Transverse colon (tissue), 4 donors: ENCODE measurements around the gene CENPA. TPM values are rescaled to one million over a fixed set of nuclear protein-coding genes. Genes with fewer than 3 reads are reported as not detected.

ENCODE experiments used
- DNase-seq: peaks from one replicate; pipeline ENCODE4 v3.0.0-alpha.2; 2019
- H3K27ac ChIP-seq, 4 donors: fragments of 200-600 bp; sonication (generic); 2 replicates each; pipeline ENCODE4 v1.5.1; 2016 to 2018; ENCODE audit warnings: inconsistent platforms in 4 of 4
- H3K27me3 ChIP-seq: fragments of 200-600 bp; sonication (generic); 2 replicates; pipeline ENCODE4 v1.5.1; 2017; ENCODE audit warnings: inconsistent platforms
- H3K36me3 ChIP-seq, 4 donors: fragments of 200-600 bp; sonication (generic); 2 replicates each; pipeline ENCODE4 v1.5.1; 2017 to 2019; ENCODE audit warnings: inconsistent platforms in 4 of 4
- H3K4me1 ChIP-seq, 4 donors: fragments of 200-600 bp; sonication (generic); 2 replicates each; pipeline ENCODE4 v1.5.1; 2017 to 2020; ENCODE audit warnings: inconsistent platforms in 4 of 4
- H3K4me3 ChIP-seq, 4 donors: fragments of 200-600 bp; sonication (generic); 1 replicate in 1 of 4; 2 replicates in 3 of 4; pipeline versions ENCODE4 v1.5.1 to v1.6.1; 2017 to 2019; ENCODE audit warnings: inconsistent platforms in 4 of 4
- H3K9me3 ChIP-seq, 2 donors: fragments of 200-600 bp; sonication (generic); 2 replicates each; pipeline ENCODE4 v1.5.1; 2017 to 2019; ENCODE audit warnings: inconsistent platforms in 2 of 2
- CTCF ChIP-seq, 5 experiments: fragments of 200-600 bp in 3 of 5; fragments of 450-650 bp in 2 of 5; sonication (generic) in 3 of 5; IDR thresholded peaks; 1 replicate in 2 of 5; 2 replicates in 3 of 5; pipeline ENCODE4 v1.5.1; 2016 to 2017; ENCODE audit warnings: antibody characterized with exemption in 5 of 5, inconsistent platforms in 3 of 5, mild to moderate bottlenecking in 2 of 5, moderate library complexity in 1 of 5
- EP300 ChIP-seq: sonication (generic); formaldehyde crosslinking; IDR thresholded peaks from one replicate; pipeline ENCODE4 v1.6.1; 2017; ENCODE audit warnings: antibody characterized with exemption, low read depth
- POLR2A ChIP-seq: fragments of 450-650 bp; IDR thresholded peaks from one replicate; pipeline ENCODE4 v1.6.1; 2016; ENCODE audit warnings: antibody characterized with exemption, mild to moderate bottlenecking, moderate library complexity
- POLR2AphosphoS5 ChIP-seq, 3 donors: sonication (generic); formaldehyde crosslinking; IDR thresholded peaks; one replicate each; pipeline ENCODE4 v1.6.1; 2016; ENCODE audit warnings: antibody characterized with exemption in 3 of 3
- WGBS, 2 donors: methylation state at CpG; one replicate each; pipeline ENCODE4 v1.1.5; 2018; ENCODE audit warnings: low coverage in 1 of 2; 5-methylcytosine and 5-hydroxymethylcytosine counted together
- in situ Hi-C, 4 donors: fragments of 200-750 bp; cut with MboI; loops; one replicate each; pipeline versions ENCODE4 v1.15.0 to v1.15.1; 2017; ENCODE audit warnings: low sequenced_read_pairs in 3 of 4, low pct_ligation_motif_present in 1 of 4, low pct_unique_long_range_greater_than_20kb in 1 of 4
- intact Hi-C: fragments of 100-400 bp; cut with DNase I; formaldehyde crosslinking; loops from one replicate; pipeline ENCODE4 v1.15.1; 2023; ENCODE audit warnings: low total_unique reads
- total RNA-seq, 4 donors: library from RNA; depleted of rRNA; stranded (reverse); fragments of >200 nt; gene quantifications; one replicate each; pipeline ENCODE4 v1.1.0, GENCODE V29; 2016

Gene CENPA
- total RNA-seq, 4 donors from 2014 or later: 1.1 to 14.9 TPM; not detected in 2

- intact Hi-C loops: no loop called here
- TF ChIP-seq POLR2AphosphoS5 (IDR thresholded peaks at IDR 0.05) (no peak), POLR2A (no peak), CTCF (IDR thresholded peaks at IDR 0.05) (no peak), EP300 (no peak)
- peaks cover 7 to 41% (median 21%) of the 10 kb centered on the region in 4 donors for H3K4me1 ChIP-seq
- H3K4me3 ChIP-seq: no peak overlapping the region
- in situ Hi-C loops: no loop called here
- 98% methylated on average over 10 of the region's 10 CpGs; no CpG with 5 or more reads in 1 of the 2 donors for WGBS, 2 donors
- no peaks in the 10 kb centered on the region for H3K36me3 ChIP-seq
- no peak overlapping the region for H3K27ac ChIP-seq
- DNase-seq: no peak
- H3K27me3 ChIP-seq: no peaks in the 10 kb centered on the region
- H3K9me3 ChIP-seq: no peaks in the 10 kb centered on the region
Measured at GRCh38 chr2:26763019-26763418, 22.8 kb upstream of the CENPA start.

GRCh38 chr2:26764078-26764887 lies 21.6 kb upstream of the CENPA start, which contains the start of gene SLC35F6:
SLC35F6 (plus strand) TSS chr2:26764284; CDS start chr2:26764350, 66 bp downstream.
- no peaks in the 10 kb centered on the region for H3K36me3 ChIP-seq
- peak; percentile 87 for DNase-seq
- H3K4me3 ChIP-seq: peak within 1 kb of the TSS; percentile 75 to 97 (median 86)
- H3K4me1 ChIP-seq: peaks cover 7 to 51% (median 21%) of the 10 kb centered on the region in 4 donors
- TF ChIP-seq CTCF (IDR thresholded peaks at IDR 0.05): no peak
- TF ChIP-seq POLR2AphosphoS5 (IDR thresholded peaks at IDR 0.05): peak; percentile 87 to 93 (median 92)
- TF ChIP-seq POLR2A: peak; percentile 83
- TF ChIP-seq EP300: no peak
- H3K27me3 ChIP-seq: no peaks in the 10 kb centered on the region
- no peaks in the 10 kb centered on the region for H3K9me3 ChIP-seq
- intact Hi-C loops (no loop called here), in situ Hi-C loops (no loop called here)
- peak within 1 kb of the TSS; percentile 87 to 94 (median 88) for H3K27ac ChIP-seq
- 0 to 1% methylated on average over 4 to 66 of the region's 68 CpGs for WGBS, 2 donors

GRCh38 chr2:26764906-26765305 lies 20.9 kb upstream of the CENPA start:
- TF ChIP-seq POLR2A: no peak
- TF ChIP-seq EP300: no peak
- TF ChIP-seq POLR2AphosphoS5 (IDR thresholded peaks at IDR 0.05): no peak
- TF ChIP-seq CTCF (IDR thresholded peaks at IDR 0.05): no peak
- peak overlapping the region; percentile 87 to 94 (median 88) for H3K27ac ChIP-seq
- H3K9me3 ChIP-seq: no peaks in the 10 kb centered on the region
- intact Hi-C loops: no loop called here
- H3K4me1 ChIP-seq: peaks cover 11 to 57% (median 23%) of the 10 kb centered on the region in 4 donors
- DNase-seq: no peak
- peak overlapping the region; percentile 75 to 97 (median 86) for H3K4me3 ChIP-seq
- 16% methylated on average over 3 of the region's 3 CpGs; no CpG with 5 or more reads in 1 of the 2 donors for WGBS, 2 donors
- in situ Hi-C loops: no loop called here
- H3K27me3 ChIP-seq: no peaks in the 10 kb centered on the region
- no peaks in the 10 kb centered on the region for H3K36me3 ChIP-seq

DNA sequence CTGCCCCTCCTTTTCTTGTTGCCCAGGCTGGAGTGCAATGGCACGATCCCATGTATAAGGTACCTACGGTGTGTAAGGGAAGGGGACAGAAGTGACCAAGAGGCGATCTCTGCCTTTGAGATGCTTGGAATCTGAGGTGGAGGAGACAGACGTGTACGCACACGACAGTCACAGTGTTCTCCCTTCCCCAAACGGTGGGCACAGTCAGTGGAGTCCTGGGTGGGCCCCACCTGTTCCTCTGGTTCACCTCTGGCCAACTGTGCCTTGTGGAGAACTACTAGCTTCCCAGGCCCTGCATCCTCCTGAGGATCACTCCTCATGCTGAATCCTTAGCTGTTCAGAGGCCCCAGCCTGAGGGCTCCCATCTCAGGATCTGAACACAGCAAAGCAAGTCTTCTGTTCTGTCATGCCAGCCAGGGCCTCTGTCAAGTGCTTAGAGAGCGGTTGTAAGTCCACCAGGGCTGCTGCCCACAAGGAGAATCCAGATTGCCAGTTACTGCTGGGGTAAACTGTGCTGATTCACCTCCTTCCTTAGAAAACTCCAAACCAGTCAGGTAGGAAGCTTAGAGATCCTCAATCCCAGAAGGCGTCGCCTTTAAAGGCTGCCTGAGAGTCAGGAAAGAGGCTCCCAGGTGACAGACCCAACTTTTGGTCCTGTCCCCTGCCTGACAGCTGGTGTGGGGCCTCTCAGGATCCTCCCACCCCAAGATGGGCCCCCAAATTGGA lies 20.2 kb upstream of the CENPA start:
- H3K4me1 ChIP-seq: peaks cover 11 to 64% (median 25%) of the 10 kb centered on the region in 4 donors
- H3K27ac ChIP-seq: peak overlapping the region; percentile 87 to 94 (median 88)
- TF ChIP-seq CTCF (IDR thresholded peaks at IDR 0.05) (no peak), EP300 (no peak), POLR2AphosphoS5 (IDR thresholded peaks at IDR 0.05) (no peak), POLR2A (no peak)
- H3K9me3 ChIP-seq: no peaks in the 10 kb centered on the region
- DNase-seq: no peak
- H3K36me3 ChIP-seq: no peaks in the 10 kb centered on the region
- 84% methylated on average over 9 of the region's 10 CpGs; no CpG with 5 or more reads in 1 of the 2 donors for WGBS, 2 donors
- intact Hi-C loops (no loop called here), in situ Hi-C loops (no loop called here)
- no peaks in the 10 kb centered on the region for H3K27me3 ChIP-seq
- H3K4me3 ChIP-seq: peak overlapping the region in 1 of 4 donors; percentile 78
